T-helper 2 cell (primary cell): ENCODE data around the gene HYAL4.

Source experiments
- DNase-seq, 5 experiments: peaks; one replicate each; pipeline versions ENCODE4 v3.0.0 to v3.0.0-alpha.2; 2012 to 2022

The HYAL4 gene

DNA sequence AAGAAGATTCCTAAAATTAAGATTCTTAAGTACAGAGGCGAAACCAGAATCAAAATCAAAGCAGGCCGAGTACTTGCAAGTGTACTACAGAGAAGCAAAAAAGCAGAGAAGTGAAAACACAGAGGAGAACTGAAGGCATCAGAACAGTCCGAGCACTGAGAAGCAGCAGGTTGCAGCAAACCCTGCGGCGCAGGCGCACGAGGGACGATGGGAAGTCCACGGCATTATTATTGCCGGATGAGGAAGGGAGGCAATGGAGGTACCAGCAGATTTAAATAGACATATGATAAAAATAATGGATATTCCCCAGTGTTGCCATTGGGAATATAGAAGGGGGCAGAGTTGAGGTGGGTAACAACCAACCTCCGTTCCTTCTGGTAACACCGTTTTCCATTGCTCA, 72.9 kb downstream of the HYAL4 start:
- DNase-seq = no peak

- DNase-seq = no peak
Observed at GRCh38 chr7:123918309-123918708, 73.3 kb downstream of the HYAL4 start.

- DNase-seq = no peak
Observed at GRCh38 chr7:123923599-123923998, 78.6 kb downstream of the HYAL4 start.

GRCh38 chr7:123924941-123925340, 80.0 kb downstream of the HYAL4 start, which contains the start of gene SPAM1:
Gene SPAM1, plus strand, starts transcription at chr7:123925241. Its CDS starts 28,330 bp downstream, at chr7:123953571.
- no peak for DNase-seq
